ENCODE data around the gene IGSF22.

DNA sequence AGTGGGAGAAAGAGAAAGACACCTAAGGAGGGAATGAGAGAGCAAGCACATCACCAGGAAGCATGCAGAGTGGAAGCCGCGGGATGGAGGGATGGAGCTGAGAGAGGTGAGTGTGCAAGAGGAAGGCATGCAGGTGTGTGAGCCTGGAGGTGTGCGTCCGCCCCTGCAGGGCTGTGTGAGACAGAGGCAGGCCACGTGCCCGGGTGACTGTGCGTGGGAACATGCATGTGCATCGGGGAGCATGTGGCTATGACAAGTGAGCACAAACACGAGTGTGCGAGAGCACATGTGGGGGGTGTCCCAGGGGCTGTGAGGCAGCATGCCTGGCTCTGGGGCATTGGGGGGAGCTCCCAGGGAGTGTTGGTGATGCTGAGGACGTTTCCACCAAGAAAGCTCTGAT, 35.8 kb upstream of the IGSF22 start:
- TF ChIP-seq MITF (IDR thresholded peaks at IDR 0.05) (no peak), ZNF24 (IDR thresholded peaks at IDR 0.05) (no peak), CTCF (IDR thresholded peaks at IDR 0.05 in 2 of 3, conservative IDR thresholded peaks at IDR 0.05 in 1 of 3; ENCODE audit: insufficient read depth in 2 of 3, low read depth in 1 of 3, low read length in 3 of 3) (no peak), RAD21 (CRISPR knock-in tag; conservative IDR thresholded peaks at IDR 0.05 in 1 of 2, IDR thresholded peaks at IDR 0.05 in 1 of 2) (no peak), ZKSCAN1 (IDR thresholded peaks at IDR 0.05; ENCODE audit: low read depth, low read length) (no peak), CXXC5 (CRISPR knock-in tag; IDR thresholded peaks at IDR 0.05) (no peak), HDAC2 (IDR thresholded peaks at IDR 0.05) (no peak), NONO (IDR thresholded peaks at IDR 0.05; ENCODE audit: low read depth in 2 of 2, low read length in 1 of 2) (no peak), POLR2A (conservative IDR thresholded peaks at IDR 0.05) (no peak), EGR1 (conservative IDR thresholded peaks at IDR 0.05) (no peak), ZNF274 (IDR thresholded peaks at IDR 0.05; ENCODE audit: borderline replicate concordance, low read depth, low read length) (no peak)
- TF ChIP-seq, protein P1, sequence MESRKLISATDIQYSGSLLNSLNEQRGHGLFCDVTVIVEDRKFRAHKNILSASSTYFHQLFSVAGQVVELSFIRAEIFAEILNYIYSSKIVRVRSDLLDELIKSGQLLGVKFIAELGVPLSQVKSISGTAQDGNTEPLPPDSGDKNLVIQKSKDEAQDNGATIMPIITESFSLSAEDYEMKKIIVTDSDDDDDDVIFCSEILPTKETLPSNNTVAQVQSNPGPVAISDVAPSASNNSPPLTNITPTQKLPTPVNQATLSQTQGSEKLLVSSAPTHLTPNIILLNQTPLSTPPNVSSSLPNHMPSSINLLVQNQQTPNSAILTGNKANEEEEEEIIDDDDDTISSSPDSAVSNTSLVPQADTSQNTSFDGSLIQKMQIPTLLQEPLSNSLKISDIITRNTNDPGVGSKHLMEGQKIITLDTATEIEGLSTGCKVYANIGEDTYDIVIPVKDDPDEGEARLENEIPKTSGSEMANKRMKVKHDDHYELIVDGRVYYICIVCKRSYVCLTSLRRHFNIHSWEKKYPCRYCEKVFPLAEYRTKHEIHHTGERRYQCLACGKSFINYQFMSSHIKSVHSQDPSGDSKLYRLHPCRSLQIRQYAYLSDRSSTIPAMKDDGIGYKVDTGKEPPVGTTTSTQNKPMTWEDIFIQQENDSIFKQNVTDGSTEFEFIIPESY (CRISPR knock-in tag; IDR thresholded peaks at IDR 0.05): no peak

All from K562 (cell line).